HepG2 (cell line): Measurements from ENCODE around the gene QRFP. TPM values are rescaled to one million over a fixed set of nuclear protein-coding genes. Genes with fewer than 3 reads are reported as not detected.

Experiments used
- ATAC-seq: fragments of 200-7000 bp; cut with Tn5 transposase; 3 replicates; pipeline ENCODE4 v1.9.1; 2020; ENCODE audit warnings: mild to moderate bottlenecking, moderate library complexity
- BruUV-seq: library from RNA; stranded (reverse); fragments of 400-500 nt; replicated peaks from 2 replicates; lab custom pipeline; 2021; lab: Mats Ljungman, UMichigan
- CTCF ChIA-PET: fragments of 300-600 bp; formaldehyde crosslinking; extraction: SDS; loops from one replicate; lab custom pipeline; 2021; ENCODE audit warnings: low total read pairs, inconsistent platforms, low intra/inter-chr PET ratio; lab: Yijun Ruan, JAX
- POLR2A ChIA-PET: fragments of 350-600 bp; sonication (Branson Sonifier 250); formaldehyde crosslinking; loops from one replicate; lab custom pipeline; 2020; ENCODE audit warnings: antibody characterized with exemption, inconsistent platforms; lab: Yijun Ruan, JAX
- DNase-seq: peaks from one replicate; pipeline ENCODE4 v3.0.0-alpha.2; 2015; ENCODE audit warnings: low spot score
- FAIRE-seq: peaks from 3 replicates; lab custom pipeline; 2011; peaks lifted over from hg19 to GRCh38; lab: Jason Lieb, UNC
- H2AFZ ChIP-seq: one replicate; pipeline ENCODE4 v1.6.1; 2011; ENCODE audit warnings: low read length, inconsistent platforms
- H3K27ac ChIP-seq: fragments of 300-600 bp; 3 replicates; pipeline ENCODE4 v1.8.0; 2011; ENCODE audit warnings: mixed run types, mild to moderate bottlenecking, mixed read lengths, low read length, inconsistent platforms; ENCODE audit not compliant: insufficient read depth; ENCODE audit errors: extremely low read length
- H3K27me3 ChIP-seq, 2 experiments: fragments of 200-600 bp in 1 of 2; 2 replicates in 1 of 2; 3 replicates in 1 of 2; pipeline versions ENCODE4 v1.6.0 to v1.8.0; 2011; ENCODE audit warnings: low read length in 2 of 2, mild to moderate bottlenecking in 2 of 2, moderate library complexity in 2 of 2, inconsistent platforms in 1 of 2; ENCODE audit not compliant: insufficient read depth in 2 of 2, control insufficient read depth in 1 of 2
- H3K36me3 ChIP-seq, 2 experiments: fragments of 200-600 bp in 1 of 2; replicated peaks in 1 of 2; 2 replicates in 1 of 2; 3 replicates in 1 of 2; pipeline versions ENCODE4 v1.5.1 to v1.8.0; 2011; ENCODE audit warnings: low read length in 2 of 2, inconsistent platforms in 1 of 2; ENCODE audit not compliant: insufficient read depth in 2 of 2, control insufficient read depth in 1 of 2
- H3K4me1 ChIP-seq: 2 replicates; pipeline ENCODE4 v1.5.1; 2012; ENCODE audit warnings: low read length, inconsistent platforms; ENCODE audit not compliant: insufficient read depth
- H3K4me2 ChIP-seq: 2 replicates; pipeline ENCODE4 v1.6.0; 2011; ENCODE audit warnings: low read depth, low read length, inconsistent platforms
- H3K4me3 ChIP-seq, 3 experiments: fragments of 200-600 bp in 1 of 3; sonication (generic), shearing (Covaris generic) in 1 of 3; replicated peaks in 1 of 3; 2 replicates each; pipeline ENCODE4 v1.5.1; 2011 to 2016; ENCODE audit warnings: low read length in 3 of 3, inconsistent platforms in 2 of 3, low read depth in 2 of 3, mild to moderate bottlenecking in 2 of 3, control low read depth in 1 of 3, mixed read lengths in 1 of 3; ENCODE audit not compliant: insufficient read depth in 1 of 3
- H3K79me2 ChIP-seq: one replicate; pipeline ENCODE4 v1.6.1; 2011; ENCODE audit warnings: low read length, inconsistent platforms; ENCODE audit not compliant: insufficient read depth
- H3K9ac ChIP-seq: 2 replicates; pipeline ENCODE4 v1.6.0; 2011; ENCODE audit warnings: mild to moderate bottlenecking, low read depth, low read length, inconsistent platforms; ENCODE audit not compliant: insufficient read depth
- H3K9me3 ChIP-seq: 2 replicates; pipeline ENCODE4 v1.5.1; 2012; ENCODE audit warnings: mild to moderate bottlenecking, low read length
- H4K20me1 ChIP-seq: 2 replicates; pipeline ENCODE4 v1.6.0; 2011; ENCODE audit warnings: inconsistent platforms, mild to moderate bottlenecking, low read length, moderate library complexity; ENCODE audit not compliant: insufficient read depth
- EEA1 ChIP-seq: sonication (generic); formaldehyde crosslinking; IDR thresholded peaks from 2 replicates; pipeline ENCODE4 v1.5.1; 2020; ENCODE audit warnings: mild to moderate bottlenecking, missing genetic modification reagents, borderline replicate concordance
- GZF1 ChIP-seq: sonication (generic); formaldehyde crosslinking; IDR thresholded peaks from 2 replicates; pipeline ENCODE4 v1.5.1; 2020; ENCODE audit warnings: mild to moderate bottlenecking, missing genetic modification reagents
- HOXA5 ChIP-seq: sonication (generic); formaldehyde crosslinking; IDR thresholded peaks from 2 replicates; pipeline ENCODE4 v1.4.0; 2020; ENCODE audit warnings: missing genetic modification reagents
- HOXA9 ChIP-seq: sonication (generic); formaldehyde crosslinking; IDR thresholded peaks from 2 replicates; pipeline ENCODE4 v1.8.1; 2022; ENCODE audit warnings: missing genetic modification reagents, mild to moderate bottlenecking, moderate library complexity, borderline replicate concordance
- MXD1 ChIP-seq: sonication (generic); formaldehyde crosslinking; IDR thresholded peaks from 2 replicates; pipeline ENCODE4 v1.4.0; 2020; ENCODE audit warnings: mild to moderate bottlenecking, missing genetic modification reagents
- NCOR1 ChIP-seq: fragments of 200-600 bp; sonication (generic); IDR thresholded peaks from 2 replicates; pipeline ENCODE4 v1.7.0; 2017; ENCODE audit warnings: antibody characterized with exemption, low read length, borderline replicate concordance
- NR2F1 ChIP-seq, 2 experiments: fragments of 450-650 bp in 1 of 2; formaldehyde crosslinking in 1 of 2; IDR thresholded peaks; 2 replicates each; pipeline versions ENCODE4 v1.5.0 to v1.6.1; 2016 to 2020; ENCODE audit warnings: mild to moderate bottlenecking in 1 of 2, missing compliant biosample characterization in 1 of 2, missing genetic modification reagents in 1 of 2, moderate library complexity in 1 of 2
- PPARG ChIP-seq: conservative IDR thresholded peaks from 2 replicates; pipeline ENCODE4 v1.6.1; 2016; ENCODE audit warnings: missing biosample characterization, missing genetic modification reagents
- PRPF4 ChIP-seq: fragments of 200-400 bp; formaldehyde crosslinking; IDR thresholded peaks from 2 replicates; pipeline ENCODE4 v1.6.1; 2016; ENCODE audit warnings: low read length, low read depth; ENCODE audit not compliant: poor library complexity, severe bottlenecking
- RCOR2 ChIP-seq: IDR thresholded peaks from 2 replicates; pipeline ENCODE4 v1.6.1; 2016; ENCODE audit warnings: missing biosample characterization, missing genetic modification reagents
- SAP130 ChIP-seq: IDR thresholded peaks from 2 replicates; pipeline ENCODE4 v1.6.1; 2016; ENCODE audit warnings: low read depth
- ZFP36 ChIP-seq: fragments of 150-350 bp; IDR thresholded peaks from 2 replicates; pipeline ENCODE4 v1.6.1; 2018; ENCODE audit warnings: borderline replicate concordance, low read length, low read depth; ENCODE audit not compliant: partially characterized antibody
- ZFP36L1 ChIP-seq: sonication (generic); formaldehyde crosslinking; IDR thresholded peaks from 2 replicates; pipeline ENCODE4 v1.8.0; 2022; ENCODE audit warnings: mild to moderate bottlenecking, missing genetic modification reagents, moderate library complexity
- ZFP91 ChIP-seq: sonication (generic); formaldehyde crosslinking; IDR thresholded peaks from 2 replicates; pipeline ENCODE4 v1.9.0; 2022; ENCODE audit warnings: missing genetic modification reagents, mild to moderate bottlenecking, borderline replicate concordance
- ZNF788 ChIP-seq: sonication (generic); formaldehyde crosslinking; IDR thresholded peaks from 2 replicates; pipeline ENCODE4 v1.5.0; 2020; ENCODE audit warnings: mild to moderate bottlenecking, missing genetic modification reagents, borderline replicate concordance
- ZSCAN31 ChIP-seq: sonication (generic); formaldehyde crosslinking; IDR thresholded peaks from 2 replicates; pipeline ENCODE4 v1.5.0; 2020; ENCODE audit warnings: low read depth, mild to moderate bottlenecking, missing genetic modification reagents
- WGBS: methylation state at CpG from one replicate; pipeline ENCODE4 v1.1.6; 2017; ENCODE audit warnings: low lambda C conversion rate; 5-methylcytosine and 5-hydroxymethylcytosine counted together
- in situ Hi-C: cut with HindIII; loops from 2 replicates; pipeline ENCODE4 v1.10.0; 2017; ENCODE audit warnings: low pct_unique_long_range_greater_than_20kb; ENCODE audit not compliant: extremely low pct_ligation_motif_present
- intact Hi-C: fragments of 100-400 bp; cut with micrococcal nuclease; formaldehyde crosslinking; loops from one replicate; pipeline ENCODE4 v1.10.0; 2022; ENCODE audit not compliant: unreplicated experiment
- polyA plus RNA-seq, 8 experiments: library from polyadenylated mRNA; depleted of rRNA in 3 of 8; stranded (reverse) in 7 of 8; unstranded in 1 of 8; fragments of >200 nt; fragmentation: Illumina TruSeq in 4 of 8; extraction: Trizol in 4 of 8; gene quantifications; 2 replicates each; pipeline versions ENCODE4 v1.2.1 to v1.2.3, GENCODE V29; 2011 to 2016; ENCODE audit warnings: low read depth in 4 of 8, missing spikeins in 1 of 8, mixed read lengths in 1 of 8; ENCODE audit not compliant: insufficient read depth in 1 of 8
- total RNA-seq, 5 experiments: library from RNA; depleted of rRNA; stranded (reverse); fragments of >200 nt; fragmentation: Illumina TruSeq; extraction: Trizol; gene quantifications; 2 replicates each; pipeline ENCODE4 v1.2.3, GENCODE V29; 2016; ENCODE audit warnings: low read depth in 1 of 5

The QRFP gene
- total and polyA plus RNA-seq, 2 of the 13 experiments (the other 11 are each of a cell fraction or from before 2014, with no cell fraction given): not detected

GRCh38 chr9:130894546-130894945, 2.1 kb downstream of the QRFP start:
- no peak for DNase-seq
- Histone ChIP-seq H3K4me1 (no peaks in the 10 kb centered on the region), H3K27ac (no peak overlapping the region), H3K36me3 (peaks cover 0 to 7% of the 10 kb centered on the region in 2 experiments; a peak in 1 of 5 replicates), H2AFZ (no peak overlapping the region), H3K4me3 (no peak overlapping the region), H3K9ac (no peak overlapping the region), H3K79me2 (no peaks in the 10 kb centered on the region), H4K20me1 (no peaks in the 10 kb centered on the region), H3K4me2 (no peak overlapping the region), H3K9me3 (no peaks in the 10 kb centered on the region), H3K27me3 (peaks cover 8 to 29% of the 10 kb centered on the region in 2 experiments; a peak in 3 of 5 replicates)
- ChIA-PET CTCF (no interaction called here), POLR2A (no interaction called here)
- FAIRE-seq: no peak
- TF ChIP-seq PRPF4: no peak
- TF ChIP-seq EEA1 (CRISPR knock-in tag): no peak
- TF ChIP-seq HOXA5: no peak
- no peak for TF ChIP-seq HOXA9 (CRISPR knock-in tag)
- TF ChIP-seq NCOR1: no peak
- TF ChIP-seq MXD1 (CRISPR knock-in tag): no peak
- TF ChIP-seq ZFP36L1 (CRISPR knock-in tag): no peak
- TF ChIP-seq ZSCAN31 (CRISPR knock-in tag): no peak
- TF ChIP-seq SAP130: no peak
- TF ChIP-seq GZF1 (CRISPR knock-in tag): no peak
- no peak for TF ChIP-seq ZFP36
- no peak for TF ChIP-seq NR2F1 (CRISPR knock-in tag; IDR thresholded peaks at IDR 0.05)
- TF ChIP-seq RCOR2 (CRISPR knock-in tag): no peak
- no peak for TF ChIP-seq ZFP91 (CRISPR knock-in tag)
- no peak for TF ChIP-seq PPARG (CRISPR knock-in tag)
- no peak for TF ChIP-seq ZNF788 (CRISPR knock-in tag)
- 76% methylated on average over 3 of the region's 7 CpGs for WGBS
- in situ Hi-C loops: loop anchor here (10.0 kb wide), 1 partner anchor 100 kb away; no protein-coding TSS in a partner anchor
- intact Hi-C loops: no loop called here
- no peak for ATAC-seq
- BruUV-seq: no TSS peak
